GM13976 (cell line): ENCODE measurements around the gene GLG1.

Experiments used
- DNase-seq: peaks from one replicate; pipeline ENCODE4 v3.0.0; 2012; ENCODE audit warnings: low spot score
- in situ Hi-C: fragments of 300-500 bp; cut with MboI; formaldehyde crosslinking; loops from one replicate; pipeline ENCODE4 v1.12.0; 2022; ENCODE audit warnings: low sequenced_read_pairs, mixed read lengths, inconsistent platforms; ENCODE audit not compliant: unreplicated experiment
- TF ChIP-seq, protein P1 (sequence below): IDR thresholded peaks from 2 replicates; pipeline ENCODE4 v1.5.1; 2012; ENCODE audit warnings: borderline replicate concordance, mild to moderate bottlenecking; ENCODE audit not compliant: insufficient read depth; ENCODE audit errors: extremely low read depth, missing control alignments, control extremely low read depth

Gene GLG1

DNA sequence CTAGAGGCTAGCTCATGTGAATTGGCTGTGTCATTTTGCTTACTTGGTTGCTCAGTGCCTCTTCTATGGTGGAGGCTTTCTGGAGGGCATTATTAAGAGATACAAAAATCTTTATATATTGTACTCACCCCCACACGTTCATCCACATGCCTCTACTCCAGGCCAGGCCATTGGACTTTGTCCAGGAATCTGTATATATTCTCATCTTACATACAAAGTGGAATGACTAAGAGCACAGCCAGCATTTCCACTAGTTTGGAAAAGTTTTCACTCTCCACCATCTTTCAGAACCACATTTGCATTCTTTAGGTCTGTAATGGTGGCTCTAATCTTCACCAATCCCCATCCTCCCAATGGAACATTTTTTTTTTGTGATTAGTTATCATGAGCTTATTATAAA is 4.8 kb upstream of the GLG1 start:
- no peak for DNase-seq
- TF ChIP-seq, protein P1, sequence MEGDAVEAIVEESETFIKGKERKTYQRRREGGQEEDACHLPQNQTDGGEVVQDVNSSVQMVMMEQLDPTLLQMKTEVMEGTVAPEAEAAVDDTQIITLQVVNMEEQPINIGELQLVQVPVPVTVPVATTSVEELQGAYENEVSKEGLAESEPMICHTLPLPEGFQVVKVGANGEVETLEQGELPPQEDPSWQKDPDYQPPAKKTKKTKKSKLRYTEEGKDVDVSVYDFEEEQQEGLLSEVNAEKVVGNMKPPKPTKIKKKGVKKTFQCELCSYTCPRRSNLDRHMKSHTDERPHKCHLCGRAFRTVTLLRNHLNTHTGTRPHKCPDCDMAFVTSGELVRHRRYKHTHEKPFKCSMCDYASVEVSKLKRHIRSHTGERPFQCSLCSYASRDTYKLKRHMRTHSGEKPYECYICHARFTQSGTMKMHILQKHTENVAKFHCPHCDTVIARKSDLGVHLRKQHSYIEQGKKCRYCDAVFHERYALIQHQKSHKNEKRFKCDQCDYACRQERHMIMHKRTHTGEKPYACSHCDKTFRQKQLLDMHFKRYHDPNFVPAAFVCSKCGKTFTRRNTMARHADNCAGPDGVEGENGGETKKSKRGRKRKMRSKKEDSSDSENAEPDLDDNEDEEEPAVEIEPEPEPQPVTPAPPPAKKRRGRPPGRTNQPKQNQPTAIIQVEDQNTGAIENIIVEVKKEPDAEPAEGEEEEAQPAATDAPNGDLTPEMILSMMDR: no peak
- in situ Hi-C loops: loop anchor here (25.0 kb wide), 1 partner anchor 149 kb away; no protein-coding TSS in a partner anchor

DNA sequence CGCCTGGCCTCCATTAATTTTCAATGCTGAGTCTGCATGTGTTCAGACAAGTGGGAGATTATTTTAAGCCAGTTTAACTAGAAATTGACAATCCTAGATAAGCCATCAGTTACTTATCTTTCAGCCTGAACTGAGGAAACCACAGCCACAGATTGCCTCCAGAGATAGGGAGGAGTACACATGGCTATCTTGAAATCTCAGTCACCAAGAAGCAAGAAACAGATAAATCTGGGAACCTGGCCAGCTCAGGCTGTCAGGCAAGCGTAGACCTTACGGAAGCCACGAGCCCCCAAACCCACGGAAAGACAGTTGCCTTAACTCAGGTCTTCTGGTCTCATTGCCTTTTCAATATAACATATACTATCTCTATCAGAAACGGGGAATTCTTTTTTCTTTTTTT is 2.0 kb upstream of the GLG1 start:
- in situ Hi-C loops: loop anchor here (25.0 kb wide), 1 partner anchor 147 kb away; no protein-coding TSS in a partner anchor
- TF ChIP-seq, protein P1: no peak
- no peak for DNase-seq

DNA sequence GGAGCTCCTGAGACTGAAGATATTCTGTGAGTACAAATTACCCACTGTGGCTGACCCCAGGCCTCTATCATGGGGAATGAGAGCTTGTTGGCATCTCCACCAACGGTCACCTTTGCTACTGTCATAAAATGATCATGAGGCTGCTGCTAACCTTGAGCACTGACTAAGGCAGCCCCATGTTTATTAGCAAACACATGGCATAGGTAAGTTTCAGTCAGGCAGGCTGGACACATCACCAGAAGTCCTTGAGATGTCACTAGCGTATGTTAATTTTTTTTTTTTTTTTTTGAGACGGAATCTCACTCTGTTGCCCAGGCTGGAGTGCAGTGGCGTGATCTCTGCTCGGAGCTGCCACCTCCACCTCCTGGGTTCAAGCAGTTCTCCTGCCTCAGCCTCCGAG is 1.5 kb upstream of the GLG1 start:
- in situ Hi-C loops: loop anchor here (25.0 kb wide), 1 partner anchor 146 kb away; no protein-coding TSS in a partner anchor
- TF ChIP-seq, protein P1: no peak
- DNase-seq: no peak

DNA sequence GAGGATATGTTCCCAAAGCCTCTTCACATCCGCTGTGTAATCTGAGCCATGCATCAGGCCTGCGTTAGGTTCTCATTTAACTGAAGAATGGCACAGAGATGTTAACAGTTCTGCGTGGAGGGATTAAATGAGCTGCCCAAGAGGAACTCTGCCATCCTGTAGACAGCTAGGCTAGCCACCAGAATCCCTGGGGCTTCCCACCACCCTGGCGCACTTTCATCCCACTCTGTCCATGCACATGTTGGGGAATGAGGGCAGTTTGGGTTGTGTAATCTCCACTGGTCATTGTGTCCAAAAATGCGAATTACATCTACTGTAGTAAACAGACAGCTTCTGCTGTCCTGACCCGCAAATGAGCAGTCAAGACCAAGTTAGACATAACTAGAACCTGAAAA is 1.0 kb upstream of the GLG1 start:
- in situ Hi-C loops: loop anchor here (25.0 kb wide), 1 partner anchor 146 kb away; no protein-coding TSS in a partner anchor
- DNase-seq: no peak
- TF ChIP-seq, protein P1: no peak

DNA sequence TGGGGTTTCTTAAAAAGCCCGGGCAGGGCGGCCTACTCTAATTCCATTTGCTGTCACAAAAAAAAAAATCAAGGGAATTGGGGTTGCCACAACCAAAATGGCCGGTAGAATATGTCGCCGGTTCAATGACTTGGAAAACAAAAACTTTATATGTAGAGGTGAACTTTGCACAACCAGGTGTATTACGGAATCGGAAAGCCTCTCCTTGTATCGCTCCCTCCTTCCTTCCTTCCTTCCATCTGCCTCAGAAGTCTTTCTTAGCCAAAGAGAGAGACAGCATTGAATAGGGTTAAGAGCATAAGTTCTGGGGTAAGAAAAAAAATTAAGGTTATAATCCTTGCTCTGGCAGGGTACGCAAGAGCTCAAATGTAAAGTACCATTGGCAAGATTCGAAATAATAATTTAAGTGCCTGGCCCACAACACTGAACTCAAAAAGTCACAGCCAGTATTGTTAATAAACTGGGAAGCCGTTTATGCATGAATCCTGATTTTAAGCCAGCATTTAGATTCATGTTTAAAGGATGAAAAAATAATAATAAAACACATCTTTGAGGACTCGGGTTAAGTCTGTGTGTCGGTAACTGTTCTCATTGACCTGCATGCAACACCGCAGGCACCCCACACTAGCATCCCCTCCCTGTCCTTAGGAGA is 522 bp upstream of the GLG1 start:
- in situ Hi-C loops: loop anchor here (25.0 kb wide), 1 partner anchor 145 kb away; no protein-coding TSS in a partner anchor
- no peak for DNase-seq
- TF ChIP-seq, protein P1: no peak

DNA sequence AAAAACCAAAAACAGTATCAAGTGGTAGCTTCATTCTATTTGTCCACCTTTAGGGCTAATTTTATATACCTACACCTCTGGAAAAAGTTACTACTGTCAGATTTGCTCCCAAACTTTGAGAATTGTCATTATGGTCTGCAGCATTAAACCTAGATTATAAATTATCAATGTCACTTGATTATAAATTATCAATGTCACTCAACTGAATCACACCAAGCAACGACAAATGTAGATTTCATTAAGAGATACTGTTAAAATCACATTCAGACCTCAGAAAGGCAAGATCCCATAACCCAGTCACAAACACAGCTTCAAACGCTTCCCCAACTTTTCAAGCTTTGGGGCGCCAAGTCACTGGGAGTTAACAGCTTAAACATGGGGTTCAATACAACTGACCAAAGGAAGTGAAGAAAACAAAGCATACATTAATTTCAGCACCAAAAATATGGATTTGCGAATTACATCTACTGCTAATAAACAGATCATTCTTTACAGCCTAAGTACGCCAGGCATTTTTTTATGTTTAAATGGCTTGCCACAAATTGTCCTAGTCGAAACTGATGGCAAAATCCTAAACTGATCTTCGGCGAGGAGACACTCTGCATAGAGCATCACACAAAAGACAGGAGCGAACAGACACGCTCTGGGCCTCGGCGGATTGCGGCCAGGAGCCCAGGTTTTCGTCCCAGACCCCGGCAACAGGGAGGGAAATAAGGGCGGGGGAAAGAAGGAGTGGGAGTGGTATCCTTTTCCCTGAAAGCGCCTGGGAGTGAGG is 981 bp downstream of the GLG1 start:
- TF ChIP-seq, protein P1: no peak
- DNase-seq: no peak
- in situ Hi-C loops: loop anchor here (25.0 kb wide), 1 partner anchor 144 kb away; no protein-coding TSS in a partner anchor
